Gastroesophageal sphincter (tissue), 4 donors: Measurements from ENCODE around the gene ABCC1. TPM values are rescaled to one million over a fixed set of nuclear protein-coding genes. Genes with fewer than 3 reads are reported as not detected.

Source experiments
- ATAC-seq: fragments of 150-250 bp; one replicate; pipeline ENCODE4 v1.9.1; 2016; ENCODE audit warnings: mild to moderate bottlenecking, moderate library complexity
- H3K27ac ChIP-seq, 4 donors: fragments of 200-600 bp; sonication (generic) in 3 of 4; 1 replicate in 3 of 4; 2 replicates in 1 of 4; pipeline ENCODE4 v1.5.1; 2016 to 2019
- H3K27me3 ChIP-seq: fragments of 200-600 bp; sonication (generic); one replicate; pipeline ENCODE4 v1.5.1; 2019
- H3K36me3 ChIP-seq, 2 donors: fragments of 200-600 bp; sonication (generic); one replicate each; pipeline ENCODE4 v1.5.1; 2019; ENCODE audit warnings: control low read depth in 1 of 2
- H3K4me1 ChIP-seq, 3 donors: fragments of 200-600 bp; sonication (generic); 1 replicate in 2 of 3; 2 replicates in 1 of 3; pipeline ENCODE4 v1.5.1; 2016 to 2019; ENCODE audit warnings: control low read depth in 2 of 3
- H3K4me3 ChIP-seq, 2 donors: fragments of 200-600 bp; sonication (generic); one replicate each; pipeline ENCODE4 v1.5.1; 2019; ENCODE audit warnings: mild to moderate bottlenecking in 1 of 2, moderate library complexity in 1 of 2
- H3K9me3 ChIP-seq, 3 donors: fragments of 200-600 bp; sonication (generic); one replicate each; pipeline ENCODE4 v1.5.1; 2017 to 2019; ENCODE audit warnings: control low read depth in 2 of 3
- CTCF ChIP-seq, 4 experiments: fragments of 200-600 bp in 2 of 4; fragments of 450-650 bp in 2 of 4; sonication (generic) in 1 of 4; IDR thresholded peaks; one replicate each; pipeline ENCODE4 v1.5.1; 2017 to 2019; ENCODE audit warnings: antibody characterized with exemption in 4 of 4, mild to moderate bottlenecking in 2 of 4, moderate library complexity in 2 of 4
- EP300 ChIP-seq: sonication (generic); formaldehyde crosslinking; IDR thresholded peaks from one replicate; pipeline ENCODE4 v1.6.1; 2017; ENCODE audit warnings: antibody characterized with exemption, mild to moderate bottlenecking
- POLR2A ChIP-seq, 2 donors: fragments of 450-650 bp; IDR thresholded peaks; one replicate each; pipeline ENCODE4 v1.6.1; 2017; ENCODE audit warnings: antibody characterized with exemption in 2 of 2, mild to moderate bottlenecking in 2 of 2, moderate library complexity in 1 of 2
- POLR2AphosphoS5 ChIP-seq: sonication (generic); formaldehyde crosslinking; IDR thresholded peaks from one replicate; pipeline ENCODE4 v1.6.1; 2017; ENCODE audit warnings: antibody characterized with exemption
- WGBS, 2 donors: methylation state at CpG; one replicate each; pipeline ENCODE4 v1.1.5; 2018; ENCODE audit warnings: low coverage in 1 of 2; 5-methylcytosine and 5-hydroxymethylcytosine counted together
- total RNA-seq, 4 donors: library from RNA; depleted of rRNA; stranded (reverse); fragments of >200 nt; gene quantifications; one replicate each; pipeline ENCODE4 v1.1.0, GENCODE V29; 2016

Gene ABCC1
- total RNA-seq, 4 donors from 2014 or later: 50.8 to 122 (median 63.1) TPM

DNA sequence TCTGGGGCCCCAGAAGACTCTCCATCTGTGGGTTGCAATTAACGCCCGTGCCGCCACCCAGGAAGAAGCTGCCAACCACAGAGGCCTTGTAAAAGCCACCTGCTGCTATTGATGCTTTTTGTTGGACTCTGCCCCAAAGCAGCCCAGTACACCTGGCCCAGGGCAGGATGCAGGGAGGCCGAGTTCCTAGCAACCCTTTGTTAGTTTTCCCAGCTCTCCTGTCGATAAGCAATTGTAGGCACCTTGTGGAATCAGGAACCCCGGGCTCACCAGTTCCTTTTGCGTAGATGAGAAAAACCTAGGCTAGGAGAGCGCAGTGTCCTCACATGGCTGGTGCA is 170.6 kb downstream of the ABCC1 start:
- H3K4me1 ChIP-seq: peaks cover 0 to 32% (median 7%) of the 10 kb centered on the region in 3 donors
- TF ChIP-seq POLR2AphosphoS5 (no peak), CTCF (IDR thresholded peaks at IDR 0.05) (no peak), EP300 (no peak), POLR2A (IDR thresholded peaks at IDR 0.05) (no peak)
- H3K4me3 ChIP-seq: no peak overlapping the region
- WGBS, 2 donors: 64 to 89% methylated on average over 3 to 6 of the region's 8 CpGs
- H3K9me3 ChIP-seq: peaks cover 0 to 13% (median 0%) of the 10 kb centered on the region in 3 donors
- no peaks in the 10 kb centered on the region for H3K27me3 ChIP-seq
- peaks cover 0 to 73% of the 10 kb centered on the region in 2 donors for H3K36me3 ChIP-seq
- ATAC-seq: no peak
- peak overlapping the region; percentile 31 to 82 (median 76) for H3K27ac ChIP-seq

- WGBS, 2 donors: 44 to 63% methylated on average over 10 to 14 of the region's 17 CpGs
- H3K36me3 ChIP-seq: peaks cover 0 to 73% of the 10 kb centered on the region in 2 donors
- H3K4me1 ChIP-seq: peaks cover 0 to 32% (median 7%) of the 10 kb centered on the region in 3 donors
- no peak overlapping the region for H3K4me3 ChIP-seq
- H3K9me3 ChIP-seq: peaks cover 0 to 18% (median 0%) of the 10 kb centered on the region in 3 donors
- TF ChIP-seq POLR2A (IDR thresholded peaks at IDR 0.05): peak in 1 of 2 donors; percentile 25
- TF ChIP-seq CTCF (IDR thresholded peaks at IDR 0.05): no peak
- TF ChIP-seq POLR2AphosphoS5: peak; percentile 60
- no peak for TF ChIP-seq EP300
- peak; percentile 59 for ATAC-seq
- H3K27me3 ChIP-seq: no peaks in the 10 kb centered on the region
- H3K27ac ChIP-seq: peak overlapping the region; percentile 31 to 82 (median 76)
Observed at GRCh38 chr16:16120382-16121184, 171.2 kb downstream of the ABCC1 start.

DNA sequence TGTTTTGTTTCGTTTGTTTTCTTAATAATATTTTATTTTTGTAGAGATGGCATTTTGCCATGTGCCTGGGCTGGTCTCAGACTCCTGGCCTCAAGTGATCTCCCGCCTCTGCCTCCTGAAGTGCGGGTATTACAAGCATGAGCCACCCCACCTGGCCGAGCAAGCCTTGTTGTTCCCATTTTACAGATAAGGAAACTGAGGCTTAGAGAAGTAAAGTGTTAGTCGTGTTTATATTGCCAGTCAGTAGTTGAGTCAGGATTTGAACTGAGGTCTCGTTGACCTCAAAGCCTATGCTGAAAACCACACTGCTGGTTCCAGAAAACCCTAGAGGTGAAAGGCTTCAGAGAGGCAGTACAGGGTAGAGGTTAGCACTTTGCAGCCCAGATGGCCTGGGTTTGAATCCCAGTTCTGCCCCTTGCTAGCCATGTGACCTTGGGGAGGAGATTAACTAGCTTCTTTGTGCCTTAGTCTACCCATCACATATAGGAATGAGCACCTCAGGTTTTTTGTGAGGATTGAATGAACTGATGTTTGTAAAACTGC is 171.8 kb downstream of the ABCC1 start:
- Histone ChIP-seq H3K27me3 (no peaks in the 10 kb centered on the region), H3K36me3 (peaks cover 0 to 73% of the 10 kb centered on the region in 2 donors)
- WGBS, 2 donors: 77 to 80% methylated on average over 3 to 5 of the region's 6 CpGs

DNA sequence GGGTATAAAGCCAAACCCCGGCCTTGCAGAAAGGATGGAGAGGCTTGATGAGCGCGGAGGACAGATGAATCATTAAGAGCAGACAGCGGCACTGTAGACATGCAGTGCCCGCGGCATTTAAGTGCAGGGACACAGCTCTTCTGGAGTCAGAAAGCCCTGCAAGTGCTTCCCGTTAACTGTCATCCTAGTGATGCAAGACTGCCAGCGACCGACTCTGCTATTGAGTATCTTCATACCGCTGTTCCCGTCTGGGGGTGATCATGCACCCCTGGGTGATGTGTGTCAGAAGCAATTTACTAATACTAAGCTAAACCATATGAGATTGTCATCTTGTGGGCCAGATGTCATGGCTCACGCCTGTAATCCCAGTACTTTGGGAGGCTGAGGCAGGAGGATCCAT is 172.8 kb downstream of the ABCC1 start:
- peak overlapping the region in 3 of 4 donors; percentile 75 to 82 (median 76) for H3K27ac ChIP-seq
- no peak overlapping the region for H3K4me3 ChIP-seq
- H3K27me3 ChIP-seq: no peaks in the 10 kb centered on the region
- 95% methylated on average over 11 of the region's 12 CpGs; no CpG with 5 or more reads in 1 of the 2 donors for WGBS, 2 donors
- peaks cover 0 to 71% of the 10 kb centered on the region in 2 donors for H3K36me3 ChIP-seq
- peaks cover 0 to 48% (median 7%) of the 10 kb centered on the region in 3 donors for H3K4me1 ChIP-seq
- no peak for ATAC-seq
- no peak for TF ChIP-seq POLR2A (IDR thresholded peaks at IDR 0.05)
- TF ChIP-seq POLR2AphosphoS5: no peak
- no peak for TF ChIP-seq EP300
- no peak for TF ChIP-seq CTCF (IDR thresholded peaks at IDR 0.05)
- H3K9me3 ChIP-seq: peaks cover 0 to 18% (median 0%) of the 10 kb centered on the region in 3 donors

More for the DNA sequence above, 171.8 kb downstream of the ABCC1 start:
- Histone ChIP-seq H3K4me3 (no peak overlapping the region), H3K27ac (peak overlapping the region in 3 of 4 donors; percentile 75 to 82 (median 76)), H3K4me1 (peaks cover 0 to 38% (median 7%) of the 10 kb centered on the region in 3 donors), H3K9me3 (peaks cover 0 to 18% (median 0%) of the 10 kb centered on the region in 3 donors)
- TF ChIP-seq POLR2A (IDR thresholded peaks at IDR 0.05) (no peak), CTCF (IDR thresholded peaks at IDR 0.05) (no peak), POLR2AphosphoS5 (no peak), EP300 (no peak)
- no peak for ATAC-seq
